Stimulated activated CD8-positive, alpha-beta memory T cell treated with anti-CD3 and anti-CD28 coated beads, Interleukin-4, amount 100 ng/mL, for 48 hours (primary cell): ENCODE data around the gene DHCR24.

Experiments used
- DNase-seq: peaks from one replicate; pipeline ENCODE4 v3.0.0-alpha.2; 2020

The DHCR24 gene

DNA sequence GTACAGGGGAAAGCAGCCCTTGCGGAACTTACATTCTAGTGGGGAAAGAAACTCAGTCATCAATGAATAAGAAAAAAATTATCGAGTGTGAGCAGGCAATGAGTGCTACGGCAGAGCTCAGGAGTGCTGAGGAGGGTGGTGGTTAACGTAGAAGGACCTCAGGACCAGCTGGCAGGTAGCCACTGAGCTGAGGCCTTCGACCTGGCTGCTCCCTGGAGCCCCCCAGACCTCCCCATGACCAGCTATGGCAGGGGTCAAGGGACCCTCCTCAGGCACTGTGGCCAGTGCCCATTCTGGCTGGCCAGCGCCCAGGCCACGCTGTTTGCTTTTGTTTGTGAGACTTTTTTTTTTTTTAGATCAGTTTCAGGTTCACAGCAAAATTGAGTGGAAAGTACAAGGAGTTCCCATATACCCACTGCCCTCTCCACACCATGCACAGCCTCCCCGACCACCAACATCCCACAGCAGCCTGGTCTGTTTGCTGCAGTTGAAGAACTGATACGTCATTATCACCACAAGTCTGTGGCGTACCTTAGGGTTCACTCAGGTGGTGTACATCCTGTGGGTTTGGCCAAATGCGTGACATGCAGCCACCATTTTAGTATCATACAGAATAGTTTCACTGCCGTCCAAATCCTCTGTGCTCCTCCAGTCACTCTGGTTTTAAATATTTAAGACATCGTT, 74.1 kb downstream of the DHCR24 start:
- no peak for DNase-seq

DNA sequence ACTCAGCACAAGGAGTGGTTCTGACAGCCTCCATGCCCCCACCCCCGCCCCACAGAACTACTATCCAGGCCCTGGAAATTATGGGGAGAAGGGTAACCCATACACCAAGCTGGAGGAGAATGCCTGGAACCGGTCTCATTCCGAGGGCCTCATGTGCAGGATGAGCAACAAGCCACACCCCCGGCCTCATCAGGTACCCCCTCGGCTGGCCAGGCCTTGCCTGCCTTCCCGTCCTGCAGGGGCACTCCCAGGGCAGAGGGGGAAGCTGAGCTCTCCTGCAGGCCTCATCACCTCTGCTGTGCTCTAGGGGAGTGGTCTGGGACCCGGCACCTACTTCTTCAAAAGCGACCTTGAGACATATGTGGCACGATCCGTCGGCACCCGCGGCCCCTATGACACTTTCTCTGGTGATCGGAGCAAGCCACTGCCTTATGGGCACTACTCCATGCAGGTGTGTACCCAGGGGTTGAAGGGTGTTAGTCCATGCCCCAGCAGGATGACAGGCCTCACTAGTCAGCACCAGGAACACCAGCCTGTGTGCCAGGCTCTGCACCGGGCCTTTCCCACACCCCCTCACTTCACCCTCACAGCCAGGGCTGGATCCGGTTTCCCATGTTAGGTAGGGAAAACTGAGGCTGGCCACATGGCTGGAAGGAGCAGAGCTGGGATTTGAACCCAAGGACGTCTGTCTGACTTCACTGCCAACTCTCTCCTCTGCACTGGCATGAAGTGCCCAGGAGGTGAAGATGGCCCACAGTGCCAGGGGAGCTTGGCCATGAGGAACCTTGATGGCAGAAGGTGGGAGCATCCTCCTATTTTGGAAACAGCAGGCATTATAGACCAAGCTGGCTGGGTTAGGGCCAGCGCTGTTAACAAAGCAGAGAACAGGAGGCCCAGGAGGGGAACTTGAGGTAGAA, 75.0 kb downstream of the DHCR24 start:
- no peak for DNase-seq

DNA sequence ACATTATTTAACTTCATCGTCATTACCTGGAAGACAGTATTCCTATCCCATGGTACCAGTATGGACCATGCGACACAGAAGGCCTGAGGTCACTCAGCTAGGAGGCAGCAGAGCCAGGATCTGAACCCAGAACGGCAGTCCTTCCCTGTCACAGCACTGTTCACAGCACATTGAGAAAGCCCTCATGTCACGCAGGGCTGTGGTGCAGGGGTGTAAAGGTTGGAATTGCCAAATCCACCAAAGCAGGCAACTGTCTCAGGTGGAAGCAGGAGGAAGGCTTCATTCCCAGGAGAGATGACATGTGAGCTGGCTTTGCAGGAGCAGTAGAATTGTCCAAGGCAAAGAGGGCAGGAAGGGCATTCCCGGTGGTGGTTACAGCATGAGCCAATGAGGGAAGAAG, 75.9 kb downstream of the DHCR24 start:
- DNase-seq = no peak

DNA sequence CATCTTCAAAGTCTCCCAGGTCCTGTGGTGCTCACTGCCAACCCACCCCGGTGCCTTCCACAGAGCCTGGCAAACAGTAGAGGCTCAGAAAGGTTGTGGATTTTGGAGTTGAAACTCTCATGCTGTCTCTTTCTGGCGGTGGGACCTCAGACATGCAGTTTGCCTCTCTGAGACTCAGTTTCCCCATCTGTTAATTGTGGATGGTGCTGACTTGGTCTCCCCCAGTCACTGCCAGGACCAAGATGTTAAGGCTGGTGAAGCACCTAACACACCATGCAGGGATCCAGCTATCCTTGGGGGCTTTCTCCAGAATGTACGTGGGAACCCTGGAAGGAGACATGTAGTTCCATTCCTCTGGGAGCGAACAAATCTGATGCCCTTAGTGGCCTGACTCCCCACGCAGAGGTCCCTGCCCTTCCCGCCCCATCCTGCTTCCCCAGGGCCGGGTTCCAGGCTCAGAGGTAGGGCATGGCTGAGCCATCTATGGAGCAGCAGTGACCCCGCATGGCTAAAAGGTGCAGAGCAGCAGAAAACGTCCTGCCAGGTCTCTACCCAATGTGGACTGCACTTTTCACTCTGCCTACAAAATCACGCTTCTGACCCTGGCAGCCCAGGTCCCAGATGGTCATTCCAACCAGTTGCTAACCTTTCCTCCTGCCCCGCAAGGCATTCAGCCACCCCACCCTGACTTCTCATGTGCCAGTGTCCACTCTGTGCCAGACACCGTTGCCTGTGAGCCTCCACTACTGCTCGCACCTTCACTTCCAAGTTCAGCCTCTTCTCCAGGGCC, 76.6 kb downstream of the DHCR24 start:
- DNase-seq = peak; percentile 85

DNA sequence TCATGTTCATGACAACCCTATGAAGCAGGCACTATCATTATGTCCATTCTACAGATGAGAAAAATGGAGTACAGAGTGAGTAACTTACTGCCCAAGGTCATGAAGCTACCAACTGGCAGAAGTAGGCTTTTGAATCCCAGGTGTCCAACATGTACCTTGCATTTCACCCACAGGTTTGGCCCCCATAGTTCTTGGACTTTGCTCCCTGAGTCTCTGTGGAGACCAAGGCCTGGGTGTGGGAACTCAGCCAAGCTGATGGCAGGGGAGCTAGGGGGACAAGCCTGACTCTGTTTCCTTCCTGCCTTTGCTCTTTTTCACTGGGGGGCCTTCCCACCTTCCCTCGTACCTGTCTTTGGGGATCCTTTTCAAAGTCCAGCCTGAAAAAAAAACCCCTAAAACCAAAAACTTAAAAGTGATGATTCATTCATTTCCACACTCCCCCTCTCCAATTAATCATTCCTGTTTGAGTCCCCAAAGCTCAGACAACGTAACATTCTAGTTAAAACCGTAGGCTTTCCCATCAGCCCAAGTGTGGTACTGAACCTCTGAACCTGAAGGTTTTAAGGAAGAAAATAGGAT, 77.4 kb downstream of the DHCR24 start:
- DNase-seq = no peak

DNA sequence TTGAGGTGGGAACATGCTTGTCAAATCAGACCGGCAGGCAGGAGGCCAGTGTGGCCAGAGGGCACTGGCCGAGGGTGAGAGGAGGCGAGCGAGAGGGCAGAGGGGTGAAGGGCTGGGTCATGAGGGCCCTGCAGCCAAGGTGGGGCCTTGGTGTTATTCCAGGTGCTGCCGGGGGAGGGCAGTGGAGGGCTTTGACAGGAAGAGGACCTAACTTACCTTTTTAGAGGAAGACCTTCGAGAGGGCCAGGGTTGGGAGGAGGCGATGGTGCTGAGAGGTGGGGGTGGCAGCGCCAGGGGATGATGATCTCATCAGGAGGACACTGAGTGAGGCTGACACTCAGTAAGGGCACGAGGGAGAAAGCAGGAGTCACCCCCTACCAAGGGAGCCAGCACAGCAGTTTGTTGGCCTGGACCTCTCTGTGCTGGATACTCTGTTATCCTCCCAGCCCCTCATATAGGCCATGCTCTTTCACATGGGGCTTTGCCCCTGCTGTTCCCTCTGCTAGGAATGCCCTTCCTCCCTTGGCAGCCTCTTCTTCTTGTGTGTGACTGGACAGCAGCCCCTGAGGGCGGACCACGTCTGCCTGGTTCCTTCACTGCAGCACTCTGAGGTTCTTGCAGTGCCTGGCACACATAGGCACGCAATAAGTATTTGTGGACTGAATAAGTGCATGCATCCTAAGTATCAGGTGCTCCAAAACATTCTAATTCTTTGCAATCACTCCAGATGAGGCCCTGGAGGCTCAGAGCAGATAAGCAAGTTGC, 78.4 kb downstream of the DHCR24 start:
- DNase-seq = no peak

DNA sequence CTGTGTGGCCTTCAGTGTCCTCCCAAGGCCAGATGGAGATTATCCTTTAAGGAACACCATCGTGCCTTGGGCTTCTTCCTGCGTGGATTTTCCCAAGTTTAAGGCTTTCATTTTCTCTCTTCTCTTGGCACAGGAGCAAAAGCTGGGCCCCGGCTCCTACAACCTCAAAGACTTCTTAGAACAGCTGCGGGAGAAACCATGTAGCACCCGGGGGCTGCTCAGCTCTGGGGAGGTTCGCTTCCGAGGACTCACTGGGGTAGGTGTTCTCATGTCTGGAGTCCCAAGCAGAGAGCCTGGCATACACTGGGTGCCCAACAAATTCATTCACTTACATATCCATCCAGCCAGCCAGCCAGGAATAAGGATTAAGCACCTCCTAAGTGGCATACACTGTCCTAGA, 79.2 kb downstream of the DHCR24 start:
- DNase-seq = no peak

DNA sequence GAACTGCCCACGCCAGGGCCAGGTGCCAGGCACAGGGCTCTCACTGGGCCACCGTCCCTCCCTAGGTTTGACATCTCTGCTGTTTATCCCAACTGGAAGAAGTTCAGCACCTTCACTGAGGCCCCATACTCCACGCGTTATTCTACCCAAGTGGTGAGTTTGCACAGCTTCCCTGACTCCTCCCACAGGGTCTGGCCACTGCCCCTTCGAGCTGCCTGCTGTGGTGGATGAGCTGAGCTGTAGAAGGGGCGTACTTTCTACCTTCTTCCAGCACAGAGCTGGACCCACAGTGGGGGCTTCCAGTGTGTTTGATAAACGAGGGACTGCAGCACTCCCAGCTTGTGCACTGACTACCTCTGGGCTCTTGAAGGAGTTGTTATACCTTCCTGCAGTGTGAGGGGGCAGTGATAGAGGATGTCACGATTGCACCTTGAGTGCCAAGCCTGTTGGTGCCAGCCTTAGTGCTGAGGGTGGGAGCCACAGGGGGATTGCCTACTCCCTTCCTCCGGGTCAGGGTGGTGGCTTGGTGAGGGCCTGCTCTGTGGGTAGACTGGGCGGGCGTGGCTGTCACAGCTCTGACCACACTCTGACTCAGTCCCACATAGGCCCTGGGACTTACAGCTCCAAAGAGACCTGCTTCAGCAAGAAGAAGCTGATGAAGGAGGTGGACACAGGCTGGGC, 79.9 kb downstream of the DHCR24 start:
- peak; percentile 54 for DNase-seq

DNA sequence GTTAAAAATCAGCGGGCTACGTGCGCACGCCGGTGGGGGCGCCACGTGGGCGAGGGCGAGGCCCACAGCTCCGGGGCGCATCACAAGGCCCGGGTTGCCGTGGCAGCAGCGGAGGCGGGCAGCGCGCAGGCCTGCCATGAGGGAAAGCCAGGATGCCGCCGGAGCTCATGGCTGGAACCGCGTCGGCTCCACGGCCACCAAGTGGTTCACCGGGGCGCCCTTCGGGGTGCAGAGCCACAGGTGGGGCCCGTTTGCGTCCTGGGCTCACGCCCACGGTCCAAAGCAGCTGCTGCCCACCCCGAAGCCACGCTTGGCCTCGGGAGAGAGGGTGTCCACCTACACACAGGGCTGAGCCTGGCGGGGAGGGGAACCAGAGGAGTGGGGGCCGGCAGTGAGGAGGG, 81.0 kb downstream of the DHCR24 start:
- DNase-seq = no peak

DNA sequence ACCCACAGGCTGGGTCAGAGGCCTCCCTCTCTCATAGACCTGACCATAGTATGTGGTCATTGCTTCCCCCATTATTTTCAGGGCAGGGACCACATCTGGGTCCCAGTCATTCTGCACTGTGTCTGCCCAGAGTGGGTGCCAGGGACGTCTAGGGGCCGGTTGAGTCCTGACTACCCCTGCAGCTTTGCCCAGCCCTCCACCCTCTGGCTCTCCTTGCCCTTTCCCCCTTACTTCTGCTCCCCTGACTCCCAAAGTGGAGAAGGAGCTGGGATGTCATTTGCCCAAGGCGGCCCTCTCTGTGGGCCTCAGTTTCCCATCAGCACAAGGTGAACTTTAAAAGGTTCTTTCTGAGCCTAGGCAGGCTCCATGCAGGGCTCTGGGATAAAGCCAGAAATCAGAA, 81.5 kb downstream of the DHCR24 start:
- no peak for DNase-seq

DNA sequence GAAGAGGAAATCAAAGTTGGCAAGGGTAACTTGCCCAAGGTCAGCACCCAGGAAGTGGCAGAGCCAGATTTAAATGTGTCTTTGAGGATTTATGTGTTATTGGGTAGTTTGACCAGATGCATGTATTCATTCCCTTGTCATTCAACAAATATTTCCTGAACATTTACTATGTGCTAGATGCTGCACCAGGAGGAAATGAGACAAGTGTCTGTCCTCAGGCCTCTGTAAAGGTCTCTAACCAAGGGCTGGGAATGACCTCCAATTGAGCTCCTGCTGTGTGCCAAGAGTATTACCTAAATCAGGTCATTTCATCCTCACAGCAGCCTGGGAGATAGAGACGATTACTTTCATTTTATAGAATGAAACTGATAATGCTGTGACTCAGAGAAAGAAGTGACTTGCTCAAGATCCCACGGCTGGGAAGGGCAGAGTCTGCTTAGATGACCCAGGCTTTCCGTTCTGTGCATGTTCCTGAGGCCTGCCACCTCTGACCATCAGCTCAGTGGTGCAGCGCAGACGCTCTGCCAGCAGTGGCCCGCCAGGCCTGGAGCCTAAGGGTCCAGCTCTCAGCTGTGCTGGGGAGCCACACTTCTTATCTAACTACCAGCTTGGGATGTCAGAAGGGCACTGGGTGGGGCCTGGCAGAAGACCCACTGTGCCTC, 82.4 kb downstream of the DHCR24 start:
- DNase-seq = peak; percentile 56

DNA sequence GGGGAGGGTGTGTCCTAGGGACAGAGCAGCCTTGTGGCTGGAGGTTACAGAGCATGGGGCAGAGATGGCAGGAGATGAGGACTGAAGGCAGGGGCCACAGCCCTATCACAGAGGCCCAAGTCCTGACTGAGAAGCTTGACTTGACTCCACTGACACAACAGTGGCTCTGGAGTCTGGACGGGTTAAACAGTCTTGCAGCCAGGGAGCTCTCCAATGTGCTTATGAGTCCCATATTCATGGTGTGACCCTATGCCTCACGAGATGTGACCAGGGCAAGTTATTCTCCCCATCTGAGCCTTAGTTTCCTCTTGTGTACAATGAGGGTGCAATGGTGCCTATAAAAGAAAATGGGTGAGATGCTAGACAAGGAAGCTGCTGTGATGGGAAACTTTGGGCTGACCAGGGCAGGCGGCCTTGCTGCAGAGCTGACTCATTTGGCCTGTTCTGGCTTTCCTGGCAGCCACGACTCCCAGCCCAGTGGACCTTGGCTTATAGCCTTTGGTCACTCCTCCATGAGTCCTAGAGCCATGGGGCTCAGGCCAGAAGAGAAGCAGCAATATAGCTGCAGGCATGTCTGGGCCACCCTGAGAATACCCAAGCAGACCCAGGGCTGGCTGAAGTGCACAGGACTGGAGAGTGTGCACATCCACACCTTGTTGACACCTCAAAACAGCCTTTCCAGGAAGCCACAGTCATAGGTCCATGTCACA, 83.1 kb downstream of the DHCR24 start:
- no peak for DNase-seq

DNA sequence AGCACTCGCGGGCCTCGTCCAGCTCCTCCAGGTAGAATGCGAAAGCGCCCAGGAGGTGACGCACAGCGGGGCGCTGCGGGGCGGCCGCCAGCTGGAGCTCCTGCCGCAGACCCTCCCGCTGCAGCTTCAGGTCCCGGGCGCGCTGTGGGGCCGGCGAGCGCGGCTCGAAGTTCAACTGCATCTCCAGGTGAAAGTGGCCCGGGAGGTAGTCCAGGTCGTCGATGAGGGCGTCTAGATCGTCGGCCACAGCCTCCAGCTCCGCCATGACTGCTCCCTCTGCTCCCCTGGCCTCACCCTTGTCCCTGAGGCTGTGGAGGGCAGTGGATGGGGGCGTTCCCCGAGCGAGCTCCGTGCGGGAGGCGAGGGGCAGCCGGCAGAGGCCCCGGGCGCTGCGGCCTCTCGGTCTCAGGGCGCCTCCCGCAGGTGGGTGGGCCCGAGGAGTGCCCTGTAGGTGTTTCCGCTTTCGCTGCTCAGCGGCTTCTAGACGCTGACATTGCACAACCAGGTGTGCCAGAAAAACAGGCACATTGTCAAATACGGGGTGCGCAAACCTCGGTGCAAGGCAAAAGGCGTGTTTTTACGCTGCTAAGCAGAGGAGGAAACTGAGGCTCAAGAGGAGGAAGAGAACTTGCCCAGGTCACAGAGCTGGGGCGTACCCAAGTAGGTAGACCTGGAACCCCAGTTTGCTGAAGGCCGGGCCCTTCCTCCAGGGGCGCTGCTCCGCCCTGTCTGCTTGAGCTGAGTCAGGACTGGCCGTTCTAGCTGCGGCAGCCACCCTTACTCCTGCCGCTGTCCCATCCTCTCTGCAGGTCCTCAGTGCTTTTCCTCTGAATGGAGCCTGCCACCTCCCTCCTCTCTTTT, 85.9 kb downstream of the DHCR24 start, which contains the start of gene TTC22:
TSS of gene TTC22 (minus strand) at position 425 of the 861 bp plus-strand sequence. CDS start at position 265, 160 bp downstream.
- peak; percentile 77 for DNase-seq

DNA sequence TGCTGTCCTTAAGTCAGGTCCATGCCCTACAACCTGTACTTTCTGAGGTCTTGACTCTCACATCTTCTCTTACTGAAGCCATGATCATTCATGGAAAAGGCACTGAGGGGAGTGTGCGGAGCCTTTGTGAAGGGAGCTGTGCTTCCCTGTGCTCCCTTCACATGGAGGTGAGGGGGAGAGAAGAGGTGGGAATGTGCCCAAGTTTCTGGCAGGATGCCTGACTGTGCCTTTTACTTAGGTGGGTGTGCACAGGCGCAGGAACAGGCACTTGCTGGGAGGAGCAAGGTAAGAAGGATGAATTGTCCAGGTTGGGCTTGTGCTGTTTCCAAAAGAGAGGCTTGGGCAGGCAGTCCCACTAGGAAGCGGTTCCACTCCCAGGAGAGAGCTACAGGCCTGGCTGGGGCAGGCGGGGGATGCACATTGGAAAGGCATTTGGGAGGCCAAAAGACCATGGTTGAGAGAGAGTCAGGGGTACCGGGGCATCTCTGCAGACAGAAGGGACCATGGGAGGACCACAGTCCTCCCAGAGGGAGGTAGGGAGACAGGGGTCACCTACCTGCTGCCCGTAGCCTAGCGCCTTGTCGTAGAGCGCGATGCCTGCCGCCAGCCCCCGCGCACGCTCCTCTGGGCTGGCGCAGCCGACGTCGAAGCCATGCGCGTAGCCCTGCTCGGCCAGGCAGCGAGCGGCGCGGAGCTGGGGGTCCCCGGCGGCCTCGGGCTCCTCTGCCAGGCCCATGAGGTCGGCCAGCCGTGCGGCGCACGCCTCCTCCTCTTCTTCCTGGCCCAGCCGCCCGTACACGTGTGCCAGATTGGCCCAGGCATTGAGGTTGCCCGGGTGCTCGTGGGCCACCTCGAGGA, 86.7 kb downstream of the DHCR24 start:
- DNase-seq = no peak
